H9 (cell line): ENCODE results near the gene COL4A2. TPM values are rescaled to one million over a fixed set of nuclear protein-coding genes. Genes with fewer than 3 reads are reported as not detected.

Source experiments
- DNase-seq: peaks from one replicate; pipeline ENCODE4 v3.0.0-alpha.2; 2017
- H2AFZ ChIP-seq: one replicate; pipeline ENCODE4 v1.6.1; 2013; ENCODE audit warnings: mild to moderate bottlenecking, low read length, control low read depth, moderate library complexity
- H2AK5ac ChIP-seq: 2 replicates; pipeline ENCODE4 v1.6.1; 2013; ENCODE audit warnings: low read length, control low read depth, mixed read lengths; ENCODE audit not compliant: insufficient read length
- H2BK120ac ChIP-seq: one replicate; pipeline ENCODE4 v1.6.1; 2013; ENCODE audit warnings: low read depth, mild to moderate bottlenecking, low read length, control low read depth, inconsistent platforms; ENCODE audit not compliant: poor library complexity, severe bottlenecking
- H2BK12ac ChIP-seq: 2 replicates; pipeline ENCODE4 v1.6.1; 2013; ENCODE audit warnings: low read length, control low read depth, mixed read lengths, low read depth; ENCODE audit not compliant: insufficient read length
- H2BK15ac ChIP-seq: 2 replicates; pipeline ENCODE4 v1.6.1; 2013; ENCODE audit warnings: low read depth, low read length, control low read depth
- H2BK20ac ChIP-seq: one replicate; pipeline ENCODE4 v1.6.1; 2013; ENCODE audit warnings: low read depth, mild to moderate bottlenecking, low read length, control low read depth, inconsistent platforms; ENCODE audit not compliant: poor library complexity, severe bottlenecking
- H2BK5ac ChIP-seq: 2 replicates; pipeline ENCODE4 v1.6.1; 2013; ENCODE audit warnings: low read length, control low read depth, mixed read lengths; ENCODE audit not compliant: insufficient read length
- H3K14ac ChIP-seq: 2 replicates; pipeline ENCODE4 v1.6.1; 2013; ENCODE audit warnings: low read length, control low read depth; ENCODE audit not compliant: insufficient read depth
- H3K18ac ChIP-seq: 2 replicates; pipeline ENCODE4 v1.6.1; 2013; ENCODE audit warnings: low read depth, mild to moderate bottlenecking, mixed read lengths, low read length, control low read depth; ENCODE audit not compliant: insufficient read length
- H3K23ac ChIP-seq: 2 replicates; pipeline ENCODE4 v1.6.1; 2013; ENCODE audit warnings: low read length, control low read depth, mixed read lengths, low read depth; ENCODE audit not compliant: insufficient read length
- H3K23me2 ChIP-seq: 2 replicates; pipeline ENCODE4 v1.6.1; 2013; ENCODE audit warnings: low read depth, mild to moderate bottlenecking, mixed read lengths, low read length, control low read depth; ENCODE audit not compliant: insufficient read length, poor library complexity, severe bottlenecking
- H3K27ac ChIP-seq: 2 replicates; pipeline ENCODE4 v1.5.1; 2013; ENCODE audit warnings: low read length, control low read depth, mixed read lengths, low read depth; ENCODE audit not compliant: insufficient read length
- H3K27me3 ChIP-seq: 2 replicates; pipeline ENCODE4 v1.6.1; 2013; ENCODE audit warnings: low read length, control low read depth, inconsistent platforms; ENCODE audit not compliant: insufficient read depth
- H3K4ac ChIP-seq: 2 replicates; pipeline ENCODE4 v1.6.1; 2013; ENCODE audit warnings: low read depth, mild to moderate bottlenecking, control low read depth, inconsistent platforms, low read length, moderate library complexity
- H3K4me1 ChIP-seq: 2 replicates; pipeline ENCODE4 v1.6.1; 2013; ENCODE audit warnings: low read length, control low read depth, inconsistent platforms; ENCODE audit not compliant: insufficient read depth
- H3K4me2 ChIP-seq: 2 replicates; pipeline ENCODE4 v1.6.1; 2013; ENCODE audit warnings: low read length, control low read depth, mixed read lengths; ENCODE audit not compliant: insufficient read length, insufficient read depth
- H3K56ac ChIP-seq: 2 replicates; pipeline ENCODE4 v1.6.1; 2013; ENCODE audit warnings: low read depth, mild to moderate bottlenecking, mixed read lengths, low read length, control low read depth; ENCODE audit not compliant: insufficient read length
- H3K79me1 ChIP-seq: 2 replicates; pipeline ENCODE4 v1.6.1; 2013; ENCODE audit warnings: low read depth, mild to moderate bottlenecking, moderate library complexity, low read length, control low read depth, inconsistent platforms; ENCODE audit not compliant: insufficient read depth, poor library complexity, severe bottlenecking
- H3K79me2 ChIP-seq: 2 replicates; pipeline ENCODE4 v1.6.1; 2013; ENCODE audit warnings: low read length, control low read depth, inconsistent platforms; ENCODE audit not compliant: insufficient read depth
- H3K9ac ChIP-seq: 2 replicates; pipeline ENCODE4 v1.6.1; 2013; ENCODE audit warnings: low read length, control low read depth, mixed read lengths; ENCODE audit not compliant: insufficient read length; ENCODE audit errors: extremely low read depth
- H3K9me3 ChIP-seq: one replicate; pipeline ENCODE4 v1.6.1; 2013; ENCODE audit warnings: low read depth, low read length, inconsistent platforms; ENCODE audit not compliant: control insufficient read depth
- H3T11ph ChIP-seq: one replicate; pipeline ENCODE4 v1.6.1; 2013; ENCODE audit warnings: mild to moderate bottlenecking, low read length, control low read depth, inconsistent platforms
- H4K20me1 ChIP-seq: one replicate; pipeline ENCODE4 v1.6.1; 2013; ENCODE audit not compliant: control insufficient read depth, insufficient read length, insufficient read depth
- H4K5ac ChIP-seq: 2 replicates; pipeline ENCODE4 v1.6.1; 2013; ENCODE audit warnings: low read depth, mild to moderate bottlenecking, mixed read lengths, low read length, control low read depth; ENCODE audit not compliant: insufficient read length
- H4K8ac ChIP-seq: replicated peaks from 2 replicates; pipeline ENCODE4 v1.6.1; 2013; ENCODE audit warnings: low read length, control low read depth, mixed read lengths, low read depth; ENCODE audit not compliant: insufficient read length
- H4K91ac ChIP-seq: 2 replicates; pipeline ENCODE4 v1.6.1; 2013; ENCODE audit warnings: low read depth, mild to moderate bottlenecking, moderate library complexity, mixed read lengths, low read length, control low read depth; ENCODE audit not compliant: insufficient read length
- H3K27ac Mint-ChIP-seq, 3 experiments: 2 replicates in 2 of 3; 3 replicates in 1 of 3; pipeline ENCODE4 v1.8.0; 2020 to 2021; ENCODE audit warnings: mixed read lengths in 3 of 3, mild to moderate bottlenecking in 1 of 3, moderate library complexity in 1 of 3
- H3K27me3 Mint-ChIP-seq: 2 replicates; pipeline ENCODE4 v1.8.0; 2021; ENCODE audit warnings: low read depth, mild to moderate bottlenecking, moderate library complexity, mixed read lengths
- H3K36me3 Mint-ChIP-seq, 3 experiments: 2 replicates in 2 of 3; 3 replicates in 1 of 3; pipeline ENCODE4 v1.8.0; 2020 to 2021; ENCODE audit warnings: low read depth in 3 of 3, mixed read lengths in 3 of 3; ENCODE audit not compliant: insufficient read depth in 1 of 3
- H3K4me1 Mint-ChIP-seq, 2 experiments: 2 replicates each; pipeline ENCODE4 v1.8.0; 2020; ENCODE audit warnings: mixed read lengths in 2 of 2
- H3K4me3 Mint-ChIP-seq, 2 experiments: 2 replicates in 1 of 2; 3 replicates in 1 of 2; pipeline ENCODE4 v1.8.0; 2020 to 2021; ENCODE audit warnings: mild to moderate bottlenecking in 2 of 2, mixed read lengths in 2 of 2, moderate library complexity in 1 of 2
- H3K9me3 Mint-ChIP-seq, 2 experiments: 2 replicates in 1 of 2; 3 replicates in 1 of 2; pipeline ENCODE4 v1.8.0; 2020; ENCODE audit warnings: mild to moderate bottlenecking in 2 of 2, mixed read lengths in 2 of 2, moderate library complexity in 1 of 2
- CTCF ChIP-seq: fragments of 200-600 bp; sonication (generic); conservative IDR thresholded peaks from 3 replicates; pipeline ENCODE4 v1.8.0; 2021; ENCODE audit warnings: antibody characterized with exemption, mild to moderate bottlenecking
- WGBS: extraction: QIAGEN DNeasy Blood & Tissue Kit; methylation state at CpG from one replicate; pipeline ENCODE4 v1.1.7; 2013; ENCODE audit warnings: missing lambda C conversion rate, low lambda C conversion rate, mixed read lengths; ENCODE audit not compliant: insufficient read length; ENCODE audit errors: extremely low coverage; 5-methylcytosine and 5-hydroxymethylcytosine counted together
- total RNA-seq: library from RNA; stranded (reverse); gene quantifications from 2 replicates; pipeline ENCODE4 v1.2.1, GENCODE V29; 2021

Gene COL4A2
- total RNA-seq, 1 experiment from 2014 or later = 76.5 TPM

- Mint-ChIP-seq H3K4me1 (peaks cover 15 to 22% of the 10 kb centered on the region in 2 experiments), H3K27me3 (no peaks in the 10 kb centered on the region), H3K9me3 (no peaks in the 10 kb centered on the region), H3K4me3 (no peak overlapping the region), H3K27ac (peak overlapping the region in 2 of 3 experiments; percentile 45 to 73; a peak in 3 of 7 replicates), H3K36me3 (peaks cover 9 to 44% (median 31%) of the 10 kb centered on the region in 3 experiments; a peak in 6 of 7 replicates)
- no peak overlapping the region for H3K56ac ChIP-seq
- no peaks in the 10 kb centered on the region for H3K23me2 ChIP-seq
- no peak overlapping the region for H3K4me2 ChIP-seq
- no peaks in the 10 kb centered on the region for H3K9me3 ChIP-seq
- no peaks in the 10 kb centered on the region for H3K27me3 ChIP-seq
- no peak overlapping the region for H4K8ac ChIP-seq
- no peak overlapping the region for H3K14ac ChIP-seq
- no peak overlapping the region for H3K23ac ChIP-seq
- DNase-seq = no peak
- no peak overlapping the region for H2BK20ac ChIP-seq
- no peak overlapping the region for H2BK15ac ChIP-seq
- no peak overlapping the region for H2AK5ac ChIP-seq
- H4K20me1 ChIP-seq = no peaks in the 10 kb centered on the region
- no peak overlapping the region for H2AFZ ChIP-seq
- H3K4me1 ChIP-seq = no peaks in the 10 kb centered on the region
- no peak overlapping the region for H3K18ac ChIP-seq
- no peak overlapping the region for H4K5ac ChIP-seq
- H2BK120ac ChIP-seq = no peak overlapping the region
- no peaks in the 10 kb centered on the region for H3K79me2 ChIP-seq
- H3K9ac ChIP-seq = no peak overlapping the region
- H2BK12ac ChIP-seq = no peak overlapping the region
- H3K4ac ChIP-seq = no peak overlapping the region
- no peak overlapping the region for H3T11ph ChIP-seq
- no peaks in the 10 kb centered on the region for H3K79me1 ChIP-seq
- WGBS = no CpG with 5 or more reads among the region's 8 CpGs
- no peak overlapping the region for H2BK5ac ChIP-seq
- H3K27ac ChIP-seq = no peak overlapping the region
- no peak overlapping the region for H4K91ac ChIP-seq
- TF ChIP-seq CTCF = no peak
Observed at GRCh38 chr13:110463156-110463555, 156.1 kb downstream of the COL4A2 start.
